GM12878 (cell line): ENCODE data around the gene MPPED1. TPM values are rescaled to one million over a fixed set of nuclear protein-coding genes. Genes with fewer than 3 reads are reported as not detected.

Source experiments
- ATAC-seq: fragments of 200-7000 bp; cut with Tn5 transposase; 3 replicates; pipeline ENCODE4 v1.9.1; 2020; ENCODE audit warnings: mild to moderate bottlenecking, moderate library complexity
- BruUV-seq: library from RNA; stranded (reverse); fragments of 400-500 nt; replicated peaks from 2 replicates; lab custom pipeline; 2021; lab: Mats Ljungman, UMichigan
- CTCF ChIA-PET: fragments of 300-600 bp; sonication (Branson Sonifier 250); formaldehyde crosslinking; extraction: SDS; loops from one replicate; lab custom pipeline; 2021; ENCODE audit warnings: inconsistent platforms; lab: Yijun Ruan, JAX
- POLR2A ChIA-PET: fragments of 350-600 bp; formaldehyde crosslinking; extraction: SDS; loops from one replicate; lab custom pipeline; 2021; ENCODE audit warnings: inconsistent platforms; lab: Charles Lee
- RAD21 ChIA-PET: fragments of 300-600 bp; sonication (Branson Sonifier 250); formaldehyde crosslinking; loops from one replicate; lab custom pipeline; 2023; ENCODE audit warnings: antibody characterized with exemption; ENCODE audit not compliant: unreplicated experiment; lab: Charles Lee
- SMC1A ChIA-PET: fragments of 300-600 bp; sonication (Branson Sonifier 250); formaldehyde crosslinking; loops from one replicate; lab custom pipeline; 2023; ENCODE audit not compliant: unreplicated experiment, uncharacterized antibody; lab: Charles Lee
- DNase-seq: peaks from one replicate; pipeline ENCODE4 v3.0.0-alpha.2; 2011; ENCODE audit warnings: low read depth, low spot score
- FAIRE-seq: peaks from 3 replicates; lab custom pipeline; 2011; peaks lifted over from hg19 to GRCh38; lab: Jason Lieb, UNC
- H2AFZ ChIP-seq: 2 replicates; pipeline ENCODE4 v1.6.0; 2011; ENCODE audit warnings: low read depth, low read length, control low read depth; ENCODE audit not compliant: control insufficient read depth
- H3K27ac ChIP-seq: 2 replicates; pipeline ENCODE4 v1.5.1; 2011; ENCODE audit warnings: control low read depth; ENCODE audit not compliant: control insufficient read depth, insufficient read depth
- H3K27me3 ChIP-seq, 2 experiments: replicated peaks in 1 of 2; 2 replicates each; pipeline versions ENCODE4 v1.6.0 to v1.6.1; 2011; ENCODE audit warnings: low read length in 1 of 2; ENCODE audit not compliant: control insufficient read depth in 2 of 2, insufficient read depth in 2 of 2
- H3K36me3 ChIP-seq, 2 experiments: 2 replicates each; pipeline ENCODE4 v1.5.1; 2011; ENCODE audit warnings: low read length in 1 of 2; ENCODE audit not compliant: control insufficient read depth in 2 of 2, insufficient read depth in 2 of 2
- H3K4me1 ChIP-seq: 2 replicates; pipeline ENCODE4 v1.6.1; 2011; ENCODE audit warnings: mild to moderate bottlenecking, low read length, moderate library complexity, mixed read lengths; ENCODE audit not compliant: control insufficient read depth, insufficient read depth
- H3K4me2 ChIP-seq: 2 replicates; pipeline ENCODE4 v1.6.0; 2011; ENCODE audit warnings: control low read depth; ENCODE audit not compliant: control insufficient read depth, insufficient read depth
- H3K4me3 ChIP-seq: fragments of 200-600 bp; sonication (generic); 2 replicates; pipeline ENCODE4 v1.5.1; 2016
- H3K79me2 ChIP-seq: 2 replicates; pipeline ENCODE4 v1.6.0; 2011; ENCODE audit warnings: low read length; ENCODE audit not compliant: control insufficient read depth, insufficient read depth
- H3K9ac ChIP-seq: 2 replicates; pipeline ENCODE4 v1.8.0; 2011; ENCODE audit warnings: low read length, control low read depth, mixed read lengths; ENCODE audit not compliant: control insufficient read depth, insufficient read depth
- H3K9me3 ChIP-seq: replicated peaks from 3 replicates; pipeline ENCODE4 v1.5.1; 2011; ENCODE audit warnings: mild to moderate bottlenecking, low read length; ENCODE audit not compliant: control insufficient read depth, insufficient read depth
- H4K20me1 ChIP-seq: 2 replicates; pipeline ENCODE4 v1.6.0; 2011; ENCODE audit not compliant: control insufficient read depth, insufficient read depth
- ETV6 ChIP-seq, 2 experiments: fragments of 450-650 bp in 1 of 2; IDR thresholded peaks in 1 of 2; conservative IDR thresholded peaks in 1 of 2; 2 replicates each; pipeline ENCODE4 v1.6.1; 2014; ENCODE audit warnings: antibody characterized with exemption in 1 of 2, borderline replicate concordance in 1 of 2, low read depth in 1 of 2, mild to moderate bottlenecking in 1 of 2, moderate library complexity in 1 of 2
- PRDM15 ChIP-seq: fragments of 450-650 bp; formaldehyde crosslinking; IDR thresholded peaks from 2 replicates; pipeline ENCODE4 v1.4.0; 2020; ENCODE audit warnings: mild to moderate bottlenecking, moderate library complexity
- ZNF24 ChIP-seq: fragments of 450-650 bp; IDR thresholded peaks from 2 replicates; pipeline ENCODE4 v1.6.1; 2017; ENCODE audit warnings: antibody characterized with exemption, mild to moderate bottlenecking
- WGBS: methylation state at CpG from one replicate; pipeline ENCODE4 v1.1.6; 2016; ENCODE audit warnings: low lambda C conversion rate; ENCODE audit not compliant: insufficient replicate concordance, insufficient coverage; ENCODE audit errors: missing lambda C conversion rate; 5-methylcytosine and 5-hydroxymethylcytosine counted together
- in situ Hi-C: fragments of 300-500 bp; cut with MboI; formaldehyde crosslinking; loops from 9 replicates; pipeline ENCODE4 v1.14.3; 2018; ENCODE audit warnings: mixed read lengths
- intact Hi-C: fragments of 100-400 bp; cut with micrococcal nuclease; formaldehyde crosslinking; loops from one replicate; pipeline ENCODE4 v1.14.2; 2022; ENCODE audit not compliant: unreplicated experiment
- polyA plus RNA-seq, 11 experiments: library from polyadenylated mRNA; depleted of rRNA in 4 of 11; unstranded in 6 of 11; stranded (reverse) in 5 of 11; fragments of >200 nt; fragmentation: Nextera tagmentation in 4 of 11; fragmentation: Illumina TruSeq in 1 of 11; extraction: Ambion mirVana in 4 of 11; extraction: Trizol in 1 of 11; gene quantifications; 1 replicate in 1 of 11; 2 replicates in 10 of 11; pipeline versions ENCODE4 v1.2.1 to v1.2.3, GENCODE V29; 2011 to 2016; ENCODE audit warnings: inconsistent platforms in 2 of 11, missing spikeins in 2 of 11, low read depth in 1 of 11
- total RNA-seq, 4 experiments: library from RNA; depleted of rRNA in 3 of 4; stranded (reverse); fragments of >200 nt in 3 of 4; fragmentation: Illumina TruSeq in 1 of 4; extraction: Trizol in 1 of 4; gene quantifications; 2 replicates each; pipeline versions ENCODE4 v1.2.1 to v1.2.3, GENCODE V29; 2013 to 2021

The MPPED1 gene
- total and polyA plus RNA-seq, 10 of the 15 experiments (the other 5 are each of a cell fraction or from before 2014, with no cell fraction given): 0.11 TPM; not detected in 9

GRCh38 chr22:43439368-43440103 lies 27.7 kb downstream of the MPPED1 start (continued):
- TF ChIP-seq PRDM15 (CRISPR knock-in tag) (no peak), ETV6 (conservative IDR thresholded peaks at IDR 0.05 in 1 of 2, IDR thresholded peaks at IDR 0.05 in 1 of 2; ENCODE audit: borderline replicate concordance in 1 of 2, low read depth in 1 of 2) (no peak)

- no peak overlapping the region for H3K4me3 ChIP-seq
- intact Hi-C loops (no loop called here), in situ Hi-C loops (no loop called here)
- no peaks in the 10 kb centered on the region for H3K9me3 ChIP-seq
- no peak overlapping the region for H2AFZ ChIP-seq
- H3K36me3 ChIP-seq: no peaks in the 10 kb centered on the region
- no peaks in the 10 kb centered on the region for H3K79me2 ChIP-seq
- no peaks in the 10 kb centered on the region for H3K4me1 ChIP-seq
- CTCF ChIA-PET: no interaction called here
- SMC1A ChIA-PET: no interaction called here
- POLR2A ChIA-PET: no interaction called here
- RAD21 ChIA-PET: no interaction called here
- no peak overlapping the region for H3K4me2 ChIP-seq
- BruUV-seq: no TSS peak
- FAIRE-seq (no peak), DNase-seq (no peak), ATAC-seq (no peak)
- no peak overlapping the region for H3K27ac ChIP-seq
- peaks cover 0 to 6% of the 10 kb centered on the region in 2 experiments; a peak in 2 of 4 replicates for H3K27me3 ChIP-seq
- no peak overlapping the region for H3K9ac ChIP-seq
- H4K20me1 ChIP-seq: no peaks in the 10 kb centered on the region; the same call in 1 of the 2 replicates
- WGBS: 24% methylated on average over 7 of the region's 7 CpGs
- no peak for TF ChIP-seq ZNF24
- TF ChIP-seq, all 136 proteins: peak for 0
These were observed 28.2 kb downstream of the MPPED1 start for GRCh38 chr22:43440104-43440387.
